GM19240 (cell line): ENCODE data around the gene ATXN1.

ENCODE experiments used
- DNase-seq: peaks from one replicate; pipeline ENCODE4 v3.0.0; 2011; ENCODE audit warnings: low spot score; ENCODE audit not compliant: insufficient read length

Gene ATXN1

DNA sequence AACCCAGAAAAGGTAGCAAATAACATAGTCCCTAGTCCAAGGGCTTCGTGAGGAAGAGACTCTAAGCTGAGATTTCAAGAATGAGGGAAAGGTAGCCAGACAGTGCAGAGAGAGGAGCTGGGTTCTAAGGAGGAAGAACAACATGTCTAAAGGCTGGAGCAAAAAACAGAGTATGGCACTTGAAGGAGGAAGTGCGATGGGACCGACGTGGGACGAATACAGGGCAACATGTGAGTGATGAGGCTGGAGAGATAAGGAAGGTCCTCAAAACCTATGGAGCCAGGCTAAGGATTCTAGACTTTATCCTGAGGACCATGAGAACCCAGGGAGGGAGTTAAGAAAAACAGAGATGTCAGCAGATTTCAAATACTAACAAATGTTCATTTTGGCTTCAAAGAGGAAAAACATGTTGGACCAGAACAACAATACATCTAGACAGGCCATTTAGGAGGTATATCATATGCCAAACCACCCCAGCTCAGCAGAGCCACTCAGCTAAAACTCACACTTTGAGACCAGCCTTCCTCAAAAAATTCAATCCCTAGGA lies 17.5 kb downstream of the ATXN1 start:
- no peak for DNase-seq

DNA sequence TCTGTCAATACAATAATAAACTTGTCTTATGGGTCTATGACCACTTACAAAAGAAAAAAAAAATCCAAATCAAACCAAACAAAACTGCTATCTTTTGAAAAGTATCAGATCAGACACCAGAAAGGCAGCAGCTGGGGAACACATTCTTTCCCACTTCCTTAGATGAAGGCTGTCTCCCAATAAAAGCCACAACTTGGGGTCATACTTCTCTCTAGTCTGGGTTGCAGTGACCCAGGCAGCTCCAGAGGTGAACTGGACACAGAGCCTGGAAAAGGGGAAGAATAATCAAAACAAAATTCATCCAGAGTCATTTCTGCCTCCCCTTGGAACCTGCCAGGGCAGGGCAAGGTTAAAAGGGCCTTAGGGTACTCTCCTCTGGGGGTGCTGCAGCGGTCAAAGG lies 19.1 kb downstream of the ATXN1 start:
- DNase-seq = no peak

DNA sequence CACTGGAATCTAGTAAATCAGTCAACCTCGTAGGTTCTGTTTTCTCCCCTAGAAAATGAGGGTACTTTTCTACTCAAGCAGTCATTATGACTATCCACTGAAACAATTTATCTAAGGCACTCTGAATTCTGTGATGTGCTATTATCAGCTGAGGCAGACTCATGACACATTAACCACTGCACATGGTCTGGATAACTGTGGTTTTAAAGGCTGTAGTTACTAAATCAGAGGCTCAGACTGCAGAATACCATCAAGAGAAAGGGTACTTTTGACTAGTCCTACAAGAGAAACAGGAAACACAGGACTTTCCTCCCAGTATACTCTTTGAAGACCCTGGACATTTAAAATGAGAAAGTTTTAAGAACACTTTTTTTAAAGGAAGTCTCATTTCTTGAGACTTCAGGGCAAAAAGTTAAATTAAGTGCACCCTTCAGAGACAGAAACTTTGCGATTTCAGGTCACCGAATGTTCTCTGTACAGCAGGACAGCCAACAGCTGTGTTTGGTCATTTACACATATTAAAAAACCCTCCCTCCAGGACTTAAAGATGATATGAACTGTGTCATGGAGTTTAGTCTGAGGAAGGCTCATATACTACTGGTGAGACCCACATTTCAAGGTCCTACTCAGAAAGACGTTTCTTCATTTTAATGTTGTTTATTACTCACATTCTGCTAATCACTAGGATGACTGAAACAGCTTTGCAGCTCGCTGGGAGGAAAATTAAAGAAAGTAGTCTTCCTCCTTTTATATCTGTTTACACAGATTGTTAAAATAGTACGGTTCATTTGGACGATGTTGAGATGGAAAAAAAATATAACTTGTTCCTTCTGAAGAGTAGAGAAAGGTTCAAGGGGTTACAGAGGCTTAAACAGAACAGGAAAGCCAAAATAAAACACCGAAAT lies 19.9 kb downstream of the ATXN1 start:
- DNase-seq = no peak

DNA sequence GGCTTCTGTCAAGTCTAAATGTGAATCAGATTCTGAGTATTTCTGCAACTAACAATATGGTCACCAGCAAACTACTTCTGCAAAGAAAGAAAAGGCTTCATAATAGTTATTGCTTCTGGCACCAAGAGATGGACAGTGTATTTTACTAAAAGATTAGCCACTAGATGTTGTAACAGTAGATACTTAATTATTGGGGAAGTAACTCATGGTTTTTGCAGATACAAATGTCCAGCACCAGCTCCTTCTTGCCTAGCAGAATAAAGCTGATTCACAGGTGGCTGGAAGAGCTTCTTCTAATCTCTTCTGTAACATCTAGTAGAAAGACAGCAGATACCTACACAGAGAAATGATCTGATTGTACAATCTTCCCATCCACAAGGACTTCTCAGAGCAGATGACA lies 21.2 kb downstream of the ATXN1 start:
- DNase-seq = no peak

DNA sequence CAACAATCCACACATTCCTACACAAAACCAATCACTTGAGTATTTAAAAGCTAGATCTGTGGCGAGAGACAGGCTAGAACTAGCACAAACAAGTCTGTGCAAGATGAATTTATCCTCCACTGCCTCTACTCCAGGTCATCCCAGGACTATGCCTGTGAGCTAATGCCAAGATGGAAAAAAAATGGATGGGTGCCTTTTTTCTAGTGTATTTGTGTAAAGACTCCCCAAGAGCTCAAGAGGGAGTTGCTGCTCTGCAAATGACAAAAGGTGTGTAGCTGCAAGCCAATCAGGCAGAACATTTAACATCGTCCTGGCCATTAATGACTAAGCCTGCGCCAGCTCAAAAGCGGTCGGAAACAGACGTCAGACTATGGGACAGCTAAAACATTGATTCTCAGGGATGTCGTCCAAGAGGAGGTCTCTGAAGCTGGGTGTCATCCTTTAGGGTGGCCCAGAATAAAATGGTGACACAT lies 21.9 kb downstream of the ATXN1 start:
- DNase-seq = no peak

DNA sequence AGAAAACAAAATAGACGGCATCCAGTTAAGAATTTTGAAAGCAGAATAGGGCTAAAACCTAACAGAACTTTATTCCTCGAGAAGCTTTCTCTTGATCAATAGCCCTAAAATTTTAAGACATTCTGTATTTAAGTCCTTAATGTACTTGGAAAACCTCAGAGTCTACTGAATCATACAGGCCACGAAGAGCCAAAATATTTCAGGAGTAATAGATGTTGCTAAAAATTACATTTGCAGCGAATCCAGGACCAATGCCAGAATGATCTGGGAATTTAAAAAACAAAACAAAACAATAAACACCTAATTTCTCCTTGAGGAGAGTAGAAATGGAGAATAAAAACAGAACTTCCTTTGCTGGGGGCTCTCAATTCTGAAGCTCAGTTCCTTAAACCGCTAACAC lies 23.3 kb downstream of the ATXN1 start:
- no peak for DNase-seq

DNA sequence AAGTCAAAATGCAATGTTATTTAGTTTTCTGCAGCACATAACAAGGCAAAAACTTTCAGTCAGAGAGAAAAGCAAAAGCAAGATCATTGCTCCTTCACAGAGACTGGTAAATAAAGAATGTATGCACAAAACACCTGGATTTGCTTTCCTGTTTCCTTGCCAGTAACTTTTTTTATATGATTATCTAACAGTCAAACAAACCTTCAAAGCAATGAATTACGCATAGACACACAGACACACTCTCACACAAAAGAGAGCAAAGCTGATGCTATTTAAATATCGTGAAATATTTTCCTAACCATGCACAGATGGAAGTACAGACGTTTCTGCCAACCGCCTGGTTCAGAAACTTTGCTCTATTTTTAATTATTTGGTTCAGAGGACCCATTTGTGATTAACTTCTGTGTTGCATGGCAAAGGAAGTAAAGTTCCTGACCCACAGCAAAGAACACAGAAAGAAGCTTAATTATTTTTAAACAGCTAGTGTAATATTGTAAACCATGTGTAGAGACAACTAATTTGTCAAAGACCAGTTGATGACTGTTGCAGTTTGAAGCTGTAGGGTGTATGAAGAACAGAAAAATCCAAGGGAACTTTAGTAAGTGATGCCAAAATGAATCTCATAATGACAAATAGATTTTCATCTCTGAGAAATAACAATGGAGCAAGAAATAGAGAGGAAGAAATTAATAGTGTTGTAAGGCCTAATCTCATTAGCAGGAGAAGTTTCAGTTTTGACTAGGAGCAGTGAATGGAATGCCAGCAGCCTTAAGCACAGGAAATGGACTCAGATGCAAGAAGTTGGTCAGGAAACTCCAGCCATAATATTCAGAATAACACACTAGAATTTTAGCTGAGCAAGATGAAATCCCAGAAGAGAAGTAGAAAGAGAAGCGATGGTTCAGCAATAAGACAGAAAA lies 24.1 kb downstream of the ATXN1 start:
- no peak for DNase-seq

DNA sequence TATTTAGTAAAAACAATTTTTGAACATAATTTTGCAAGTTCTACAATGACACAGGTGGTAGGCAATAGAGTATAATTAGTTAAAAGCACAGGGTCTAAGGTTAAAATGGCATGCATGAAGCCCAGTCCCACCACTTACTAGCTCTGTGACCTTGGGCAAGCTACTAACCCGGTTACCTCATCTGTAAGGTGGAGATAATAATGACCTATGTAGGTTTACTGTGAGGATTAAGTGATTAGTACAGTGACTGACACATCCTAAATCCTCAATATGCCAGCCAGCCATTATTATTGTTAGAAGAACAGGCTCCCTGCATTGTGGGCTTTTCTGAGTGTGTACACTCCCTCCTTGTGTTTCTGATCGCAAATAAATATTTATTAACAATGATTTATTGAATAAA lies 26.2 kb downstream of the ATXN1 start:
- DNase-seq = no peak

DNA sequence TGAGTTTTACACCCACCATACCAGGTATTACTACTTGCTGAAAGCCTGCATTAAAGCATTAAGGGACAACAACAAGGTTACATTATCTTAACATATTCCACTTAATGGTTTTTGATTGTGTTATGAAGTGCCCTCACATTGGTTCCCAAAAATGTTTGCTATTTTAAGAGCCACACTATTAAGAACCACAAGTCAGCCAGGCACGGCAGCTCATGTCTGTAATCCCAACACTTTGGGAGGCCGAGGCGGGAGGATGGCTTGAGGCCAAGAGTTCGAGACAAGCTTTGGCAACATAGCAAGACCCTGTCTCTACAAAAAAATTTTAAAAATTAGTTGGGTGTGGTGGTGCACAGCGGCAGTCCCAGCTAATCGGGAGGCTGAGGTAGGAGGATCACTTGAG lies 28.2 kb downstream of the ATXN1 start:
- no peak for DNase-seq

DNA sequence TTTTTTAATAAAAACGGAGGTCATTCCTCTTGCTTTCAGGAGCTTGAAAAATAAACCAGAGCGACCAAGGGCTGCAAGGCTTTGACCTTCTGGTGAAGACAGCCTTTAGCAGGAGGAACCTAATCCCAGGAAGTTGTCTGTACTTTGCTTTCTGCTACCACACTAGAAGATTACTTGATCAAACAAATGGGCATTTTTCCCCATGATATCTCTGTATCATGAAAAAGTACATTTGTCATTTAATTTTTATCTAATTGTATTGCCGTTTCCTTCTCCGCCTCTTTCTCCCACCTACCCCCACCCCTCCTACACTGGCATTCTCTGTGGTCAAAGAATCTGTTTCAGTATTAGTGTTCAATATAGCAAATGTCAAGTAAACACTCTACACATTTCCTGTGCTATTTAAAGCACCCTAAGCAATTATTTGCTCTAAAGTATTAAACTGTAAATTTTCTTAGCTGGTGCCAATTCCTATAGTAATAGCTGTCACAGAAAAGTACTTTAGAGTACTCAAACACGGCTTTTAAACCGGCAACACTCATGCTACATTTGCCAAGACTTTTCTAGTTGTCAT lies 29.7 kb downstream of the ATXN1 start:
- peak; percentile 27 for DNase-seq

DNA sequence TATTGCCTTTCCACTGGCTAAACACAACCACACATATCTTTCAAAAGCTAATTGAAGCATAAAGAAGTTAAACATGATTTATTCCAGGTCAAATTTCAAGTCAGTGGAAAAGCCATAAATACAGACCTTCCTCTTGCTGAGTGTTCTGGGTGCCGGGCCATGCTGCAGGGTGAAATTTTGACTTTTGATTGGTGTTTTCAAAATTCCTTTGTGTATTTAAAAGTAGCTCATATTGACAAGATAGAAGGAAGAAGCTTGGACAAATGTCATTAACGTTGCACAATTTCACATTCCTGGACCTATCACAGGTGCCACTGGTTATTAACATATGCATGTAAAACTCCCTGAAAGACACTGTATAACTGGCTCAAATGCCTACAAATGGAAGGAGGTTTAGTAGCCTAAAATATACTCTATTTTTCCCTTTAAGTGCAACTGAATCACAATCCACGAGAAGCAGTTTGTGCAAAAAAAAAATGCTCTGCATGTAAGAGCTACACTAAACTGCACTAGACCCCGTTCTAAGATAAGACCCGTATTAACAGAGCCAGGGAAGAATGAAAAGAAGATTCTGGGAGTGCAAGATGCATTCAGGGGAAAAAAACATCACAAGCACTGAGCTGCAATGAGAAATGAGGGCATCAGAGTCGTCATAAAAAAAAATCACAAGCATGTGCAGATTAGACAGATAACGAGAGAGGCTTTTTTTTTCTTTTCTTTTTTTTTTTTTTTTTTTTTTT lies 30.4 kb downstream of the ATXN1 start:
- DNase-seq = no peak

DNA sequence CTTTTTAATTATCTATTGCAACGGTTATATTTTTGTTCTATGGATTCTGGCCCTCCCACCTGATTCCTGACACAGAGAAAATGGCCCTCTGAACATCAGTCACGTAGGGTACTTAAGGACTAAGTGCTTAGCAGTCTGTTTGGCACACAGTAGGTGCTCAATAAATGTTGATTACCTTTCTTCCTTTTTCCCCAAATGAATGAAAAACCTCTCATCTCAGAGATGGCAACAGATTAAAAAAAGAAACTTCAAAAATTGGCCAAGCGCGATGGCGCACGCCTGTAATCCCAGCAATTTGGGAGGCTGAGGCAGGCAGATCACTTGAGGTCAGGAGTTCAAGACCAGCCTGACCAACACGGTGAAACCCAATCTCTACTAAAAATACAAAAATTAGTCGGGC lies 31.5 kb downstream of the ATXN1 start:
- no peak for DNase-seq

DNA sequence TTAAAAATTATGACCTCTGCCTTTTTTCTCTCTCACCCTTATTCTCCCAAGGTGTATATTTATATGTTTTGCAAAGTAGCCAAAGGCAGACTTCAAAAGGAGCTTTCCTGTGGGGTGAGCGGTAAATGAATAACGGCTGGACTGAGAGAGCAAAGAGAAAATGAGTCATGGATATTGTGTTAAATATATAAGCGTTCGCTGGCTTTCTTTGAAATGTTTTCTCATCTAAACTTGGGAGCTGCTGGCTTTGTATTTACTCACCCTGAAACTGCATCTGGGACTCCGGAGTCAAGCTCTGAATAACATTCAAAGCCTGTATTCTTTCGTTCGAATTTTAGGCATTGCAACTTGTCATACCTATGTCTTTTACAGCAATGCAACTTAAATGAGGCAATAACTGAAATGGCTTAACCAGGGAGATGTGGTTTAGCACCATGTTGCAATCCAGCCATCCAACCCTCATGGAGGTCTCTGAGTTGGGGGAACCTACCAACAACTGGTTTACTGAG lies 32.0 kb downstream of the ATXN1 start:
- DNase-seq = no peak

DNA sequence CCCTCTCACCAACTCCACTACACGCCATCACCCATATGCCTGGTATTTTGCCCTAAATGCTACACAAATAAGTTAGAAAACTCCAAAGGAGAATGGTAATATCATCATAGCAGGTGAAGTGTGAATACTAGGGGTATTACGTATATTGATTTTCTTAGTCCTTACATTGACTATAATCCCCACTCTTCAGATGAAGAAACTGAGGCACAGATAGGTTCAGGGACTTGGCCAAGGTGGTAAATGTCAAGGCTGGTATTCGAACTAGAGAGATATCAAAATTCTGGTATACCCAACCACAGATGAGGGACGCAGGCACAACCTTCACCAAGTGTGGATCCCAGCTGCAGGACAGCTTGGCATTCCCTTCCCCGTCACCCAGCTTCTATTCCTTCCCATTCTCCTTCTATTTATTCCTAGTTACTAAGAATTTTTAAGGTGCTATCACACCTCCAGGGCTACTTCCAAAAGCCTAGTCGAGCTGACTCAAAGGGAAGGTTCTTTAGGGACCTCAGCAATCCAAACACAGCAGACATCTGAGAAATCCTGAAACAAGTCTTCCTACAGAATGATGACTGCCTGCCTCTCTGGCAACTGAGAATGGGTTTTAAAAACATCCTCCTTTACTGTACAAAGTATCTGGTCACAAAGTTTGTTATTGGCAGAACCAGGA lies 32.6 kb downstream of the ATXN1 start:
- no peak for DNase-seq

DNA sequence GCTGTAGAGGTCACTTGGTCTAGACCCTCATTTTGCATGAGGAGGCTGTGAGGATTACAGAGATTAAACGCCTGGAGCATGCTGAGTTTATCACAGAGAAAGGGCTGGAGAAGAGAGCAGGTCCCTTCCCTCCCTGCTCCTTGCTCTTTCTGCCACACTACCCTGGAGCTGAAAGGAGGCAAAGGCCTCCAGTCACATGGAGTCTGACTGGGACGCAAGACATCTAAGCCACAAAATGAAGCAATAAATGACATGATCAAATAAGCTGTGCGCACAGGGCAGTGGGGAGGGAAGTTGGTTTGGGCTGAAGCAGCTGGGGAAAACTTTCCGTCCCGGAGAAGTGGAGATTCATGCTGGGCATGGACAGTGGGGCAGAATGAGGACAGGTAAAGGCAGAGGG lies 33.3 kb downstream of the ATXN1 start:
- no peak for DNase-seq

DNA sequence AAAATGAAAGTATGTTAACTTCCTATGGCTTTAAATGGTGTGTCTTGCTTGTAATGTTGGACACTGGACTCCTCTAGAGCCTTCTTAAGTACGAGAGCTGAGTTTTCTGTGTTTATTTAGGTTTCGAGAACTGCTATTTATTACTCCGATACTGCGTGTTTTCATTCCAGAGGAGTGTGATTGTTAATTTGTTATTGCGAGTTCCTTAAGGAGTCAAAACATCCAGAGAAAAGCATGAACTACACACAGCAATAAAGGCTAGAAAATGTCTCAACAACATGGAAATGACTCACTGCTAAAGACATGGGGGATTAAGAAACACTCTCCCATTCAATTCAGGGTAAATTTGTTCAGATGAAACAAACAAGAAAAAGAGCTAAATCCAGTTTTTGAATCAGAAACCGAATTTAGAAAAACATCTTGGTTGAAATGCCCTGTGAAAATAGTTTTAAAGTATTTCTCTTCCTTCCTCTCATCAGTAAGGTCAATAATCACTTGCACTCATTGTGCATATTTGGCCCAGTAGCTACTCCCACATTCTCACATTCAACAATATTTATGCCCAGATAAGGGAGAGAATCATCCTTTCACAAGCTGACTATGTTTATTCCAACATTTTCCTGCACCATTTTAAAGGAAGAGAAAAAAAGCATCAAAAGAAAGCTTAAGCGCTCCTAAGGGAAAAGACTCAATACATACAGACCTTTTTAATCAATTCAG lies 36.0 kb downstream of the ATXN1 start:
- DNase-seq = no peak

DNA sequence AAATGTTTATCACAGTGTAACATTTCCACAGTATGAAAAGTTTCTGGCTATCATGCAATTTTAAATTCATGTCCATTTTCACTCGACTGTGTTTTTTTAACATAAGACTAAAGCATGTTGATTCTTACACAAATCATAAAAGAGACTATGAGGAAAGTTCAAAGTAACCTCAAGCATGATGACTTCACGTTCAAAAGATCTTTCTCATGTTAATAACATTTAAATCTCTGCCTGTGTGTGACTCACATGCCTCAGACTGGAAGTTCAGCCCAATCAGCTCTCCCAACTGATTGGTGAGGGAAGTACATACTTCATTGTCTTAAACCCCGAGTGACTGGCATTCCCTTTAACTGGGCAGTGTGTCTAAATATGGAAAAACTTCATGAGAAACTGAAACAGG lies 37.4 kb downstream of the ATXN1 start:
- no peak for DNase-seq

DNA sequence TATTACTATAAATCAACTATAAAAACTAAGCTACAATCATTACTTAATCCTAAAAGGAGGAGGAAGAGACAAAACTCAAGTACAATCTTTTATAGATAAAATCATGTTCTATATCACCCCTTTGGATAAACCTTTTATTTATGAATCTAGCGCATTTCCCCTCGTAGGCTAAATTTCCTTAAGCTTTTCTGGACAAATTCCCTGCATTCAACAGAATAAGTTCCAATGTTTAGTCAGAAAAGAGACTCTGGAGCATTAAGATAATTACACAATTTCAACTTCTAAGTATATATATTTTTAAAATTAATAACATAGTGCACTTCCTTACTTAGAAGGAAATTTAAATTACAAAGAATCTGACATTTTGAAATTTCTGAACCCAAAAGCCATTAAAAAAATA lies 37.9 kb downstream of the ATXN1 start:
- no peak for DNase-seq

DNA sequence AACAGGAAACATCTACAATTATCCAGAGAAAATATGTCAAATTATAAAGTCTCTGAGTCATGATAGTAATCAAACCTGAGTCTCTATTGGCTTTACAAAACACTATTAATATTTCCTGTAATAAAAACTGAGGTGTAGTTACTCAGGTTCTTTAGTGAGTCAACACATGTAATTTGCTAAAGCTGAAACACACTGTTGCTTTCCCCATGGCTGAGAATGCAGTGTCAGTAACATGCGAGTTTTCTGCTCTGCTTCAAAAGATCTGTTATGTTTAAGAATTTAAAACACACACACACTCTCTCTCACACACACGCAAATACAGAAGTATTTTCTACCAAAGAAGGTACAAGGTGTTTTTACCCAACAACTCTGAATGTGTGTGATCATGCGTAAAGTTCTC lies 38.6 kb downstream of the ATXN1 start:
- DNase-seq = no peak

DNA sequence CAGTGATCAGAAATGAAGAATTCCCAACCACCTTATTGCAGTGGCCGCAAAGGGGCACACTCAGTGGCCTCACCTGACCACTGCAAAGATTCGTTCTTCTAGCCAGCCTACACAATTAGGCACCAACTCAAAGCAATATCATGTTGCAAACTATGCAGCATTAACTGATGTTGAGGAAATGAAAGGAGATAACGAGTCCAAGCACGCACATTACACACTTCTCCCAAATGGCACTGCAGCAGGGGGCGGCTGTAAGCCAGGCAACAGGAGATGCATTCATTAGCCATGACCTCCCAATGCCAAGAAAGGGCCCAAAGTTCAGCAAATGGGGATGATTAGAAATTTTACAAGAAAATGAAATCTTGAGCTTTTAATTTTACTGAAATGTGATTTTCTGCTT lies 39.3 kb downstream of the ATXN1 start:
- DNase-seq = no peak
